Measurements from ENCODE around the gene MYO9B. TPM values are rescaled to one million over a fixed set of nuclear protein-coding genes. Genes with fewer than 3 reads are reported as not detected.
"Not testable (repeated sequence)": the region's sequence is repeated elsewhere in the genome, so short reads cannot be mapped to it uniquely, and the experiment has no call there.

MYO9B gene
- total RNA-seq, 1 donor from 2014 or later: 33.2 TPM

- peak; percentile 77 for ATAC-seq
- intact Hi-C loops (cut with DNase I): no loop called here
These were observed 50.4 kb downstream of the MYO9B start for GRCh38 chr19:17125728-17126677.

GRCh38 chr19:17127671-17128070 is 52.1 kb downstream of the MYO9B start:
- intact Hi-C loops (cut with DNase I): no loop called here
- DNase-seq (ENCODE audit: missing footprints) (no peak), ATAC-seq (no peak)

More at GRCh38 chr19:17125728-17126677, 50.4 kb downstream of the MYO9B start:
- DNase-seq (ENCODE audit: missing footprints): peak; percentile 86

DNA sequence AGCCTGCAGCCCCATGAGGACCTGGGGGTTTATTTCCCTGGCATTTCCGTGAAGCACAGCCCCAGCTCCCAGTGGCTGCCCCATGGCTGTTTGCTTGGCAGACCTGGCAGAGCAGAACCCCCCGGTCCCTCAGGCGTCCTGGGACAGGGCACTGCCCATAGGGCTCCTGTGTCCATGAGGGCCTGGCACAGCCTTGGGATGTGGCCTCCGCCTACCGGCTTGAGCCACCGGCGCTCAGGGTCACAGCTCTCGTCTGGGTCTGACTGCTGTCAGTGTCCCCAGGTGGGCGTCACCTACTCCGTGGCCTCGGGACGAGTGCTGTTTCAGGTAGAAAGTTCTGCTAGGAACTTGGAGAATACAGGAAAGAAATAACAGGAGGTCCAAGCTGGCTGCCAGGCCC is 52.8 kb downstream of the MYO9B start:
- no peak for DNase-seq (ENCODE audit: missing footprints)
- intact Hi-C loops (cut with DNase I): no loop called here
- no peak for ATAC-seq

DNA sequence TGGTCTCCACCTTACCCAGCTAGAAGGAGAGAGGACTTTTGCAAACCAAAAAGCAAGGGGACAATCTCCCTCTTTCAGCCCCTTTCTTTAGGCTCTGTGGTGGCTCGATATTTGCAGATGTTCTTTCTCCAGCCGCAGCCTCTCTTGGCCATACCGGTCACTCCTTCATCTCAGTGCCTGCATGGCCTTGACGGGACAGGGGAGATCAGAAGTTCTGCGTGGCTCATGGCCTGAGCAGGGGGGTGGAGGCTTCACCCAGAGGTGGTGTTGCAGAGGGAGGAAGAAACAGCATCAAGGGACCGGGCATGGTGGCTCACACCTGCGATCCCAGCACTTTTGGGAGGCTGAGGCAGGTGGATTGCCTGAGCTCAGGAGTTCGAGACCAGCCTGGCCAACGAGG is 53.2 kb downstream of the MYO9B start:
- intact Hi-C loops (cut with DNase I): no loop called here
- ATAC-seq (no peak), DNase-seq (ENCODE audit: missing footprints) (no peak)

- intact Hi-C loops (cut with DNase I): no loop called here
- ATAC-seq: no peak
These were observed 53.8 kb downstream of the MYO9B start for GRCh38 chr19:17129377-17129776.

DNA sequence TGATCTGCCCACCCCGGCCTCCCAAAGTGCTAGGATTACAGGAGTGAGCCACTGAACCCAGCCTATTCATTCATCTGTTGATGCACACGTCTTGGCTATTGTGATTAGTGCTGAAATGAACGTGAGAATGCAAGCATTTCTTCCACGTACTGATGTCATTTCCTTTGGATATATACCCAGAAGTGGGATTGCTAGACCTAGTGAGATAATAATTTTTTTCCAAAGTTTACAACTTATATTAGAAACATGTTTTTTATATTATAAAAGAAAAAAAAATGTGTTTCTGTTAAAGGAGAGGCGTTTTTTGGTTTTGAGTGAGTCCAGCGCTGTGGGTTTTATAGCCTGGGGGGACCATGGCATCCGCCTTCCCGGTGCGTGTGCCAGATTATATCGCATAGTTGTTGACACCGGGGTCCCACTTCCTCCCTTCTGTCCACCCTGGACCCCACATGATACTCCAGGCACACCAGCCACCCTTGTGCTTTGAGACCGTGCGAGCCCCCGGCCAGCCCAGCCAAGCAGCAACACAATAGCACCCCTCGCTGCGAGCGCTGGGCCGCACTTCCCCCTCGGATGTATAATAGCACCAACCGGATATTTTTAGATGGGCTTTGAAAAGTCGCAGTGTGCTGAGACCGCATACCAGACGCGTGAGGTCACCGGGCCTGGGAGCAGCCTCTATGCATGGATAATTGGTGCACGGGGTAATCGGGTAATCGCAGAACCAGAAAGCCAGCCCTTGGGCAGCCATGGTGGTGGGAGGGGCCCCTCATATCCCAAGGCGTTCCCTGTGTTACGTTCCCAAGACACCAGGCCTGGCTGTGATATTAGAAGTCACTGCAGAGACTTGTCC is 59.6 kb downstream of the MYO9B start:
- intact Hi-C loops (cut with DNase I): no loop called here
- ATAC-seq: peak; percentile 89
- peak; percentile 95 for DNase-seq (ENCODE audit: missing footprints)

More at GRCh38 chr19:17129377-17129776, 53.8 kb downstream of the MYO9B start:
- DNase-seq (ENCODE audit: missing footprints): no peak

- ATAC-seq (no peak), DNase-seq (ENCODE audit: missing footprints) (no peak)
- intact Hi-C loops (cut with DNase I): loop anchor here (2.0 kb wide), 1 partner anchor 55 kb away; no protein-coding TSS in a partner anchor
These were observed 60.4 kb downstream of the MYO9B start for GRCh38 chr19:17136021-17136420.

- no peak for ATAC-seq
- intact Hi-C loops (cut with DNase I): loop anchor here (2.0 kb wide), 1 partner anchor 56 kb away; no protein-coding TSS in a partner anchor
These were observed 61.0 kb downstream of the MYO9B start for GRCh38 chr19:17136617-17137016.

GRCh38 chr19:17137417-17137816 is 61.8 kb downstream of the MYO9B start:
- intact Hi-C loops (cut with DNase I): loop anchor here (2.0 kb wide), 1 partner anchor 57 kb away; no protein-coding TSS in a partner anchor
- ATAC-seq: no peak
- no peak for DNase-seq (ENCODE audit: missing footprints)

More at GRCh38 chr19:17136617-17137016, 61.0 kb downstream of the MYO9B start:
- no peak for DNase-seq (ENCODE audit: missing footprints)

DNA sequence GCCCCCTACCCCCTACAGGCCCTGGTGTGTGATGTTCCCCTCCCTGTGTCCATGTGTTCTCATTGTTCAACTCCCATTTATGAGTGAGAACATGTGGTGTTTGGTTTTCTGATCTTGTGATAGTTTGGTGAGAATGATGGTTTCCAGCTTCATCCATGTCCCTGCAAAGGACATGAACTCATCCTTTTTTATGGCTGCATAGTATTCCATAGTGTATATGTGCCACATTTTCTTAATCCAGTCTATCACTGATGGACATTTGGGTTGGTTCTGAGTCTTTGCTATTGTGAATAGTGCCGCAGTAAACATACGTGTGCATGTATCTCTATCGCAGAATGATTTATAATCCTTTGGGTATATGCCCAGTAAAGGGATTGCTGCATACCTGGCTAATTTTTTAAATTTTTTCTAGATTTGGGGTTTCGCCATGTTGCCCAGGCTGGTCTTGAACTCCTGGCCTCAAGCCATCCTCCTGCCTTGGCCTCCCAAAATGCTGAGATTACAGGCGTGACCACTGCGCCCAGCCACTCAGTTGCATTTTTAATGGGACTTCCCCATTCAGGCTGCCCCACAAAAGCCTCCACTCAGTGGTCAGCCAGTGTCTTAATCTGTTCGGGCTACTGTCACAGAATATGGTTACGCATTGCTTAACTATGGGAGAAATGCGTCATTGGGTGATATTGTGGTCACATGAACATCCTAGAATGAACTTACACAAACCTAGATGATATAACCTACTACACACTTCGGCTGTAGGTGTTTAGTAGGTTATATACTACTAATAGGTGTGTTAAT is 62.7 kb downstream of the MYO9B start:
- intact Hi-C loops (cut with DNase I); ATAC-seq; DNase-seq (ENCODE audit: missing footprints): not testable (repeated sequence)

- DNase-seq (ENCODE audit: missing footprints): peak; percentile 76
- intact Hi-C loops (cut with DNase I): no loop called here
- peak; percentile 75 for ATAC-seq
These were observed 63.5 kb downstream of the MYO9B start for GRCh38 chr19:17138937-17139598.

GRCh38 chr19:17144771-17145170 is 69.2 kb downstream of the MYO9B start:
- ATAC-seq; intact Hi-C loops (cut with DNase I); DNase-seq (ENCODE audit: missing footprints): not testable (repeated sequence)

- ATAC-seq: no peak
- intact Hi-C loops (cut with DNase I): no loop called here
- no peak for DNase-seq (ENCODE audit: missing footprints)
These were observed 70.2 kb downstream of the MYO9B start for GRCh38 chr19:17145546-17146497.

DNA sequence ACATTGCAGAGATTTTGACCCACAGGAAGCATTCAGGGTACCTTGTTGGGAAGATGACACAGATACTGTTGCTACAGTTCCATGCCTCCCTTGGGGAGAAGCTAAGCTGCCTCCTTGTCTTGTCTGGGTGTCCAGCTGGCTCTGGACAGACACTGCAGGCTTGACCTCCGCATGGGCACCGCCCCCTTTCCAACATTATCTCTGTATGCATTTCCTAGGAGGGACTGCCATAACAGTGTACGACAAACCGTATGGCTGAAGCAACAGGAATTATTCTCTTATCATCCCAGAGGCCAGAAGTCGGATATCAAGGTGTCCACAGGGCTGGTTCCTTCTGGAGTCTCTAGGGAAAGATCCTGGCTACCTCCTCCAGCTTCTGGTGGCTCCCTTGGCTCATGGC is 72.6 kb downstream of the MYO9B start:
- intact Hi-C loops (cut with DNase I): no loop called here

DNA sequence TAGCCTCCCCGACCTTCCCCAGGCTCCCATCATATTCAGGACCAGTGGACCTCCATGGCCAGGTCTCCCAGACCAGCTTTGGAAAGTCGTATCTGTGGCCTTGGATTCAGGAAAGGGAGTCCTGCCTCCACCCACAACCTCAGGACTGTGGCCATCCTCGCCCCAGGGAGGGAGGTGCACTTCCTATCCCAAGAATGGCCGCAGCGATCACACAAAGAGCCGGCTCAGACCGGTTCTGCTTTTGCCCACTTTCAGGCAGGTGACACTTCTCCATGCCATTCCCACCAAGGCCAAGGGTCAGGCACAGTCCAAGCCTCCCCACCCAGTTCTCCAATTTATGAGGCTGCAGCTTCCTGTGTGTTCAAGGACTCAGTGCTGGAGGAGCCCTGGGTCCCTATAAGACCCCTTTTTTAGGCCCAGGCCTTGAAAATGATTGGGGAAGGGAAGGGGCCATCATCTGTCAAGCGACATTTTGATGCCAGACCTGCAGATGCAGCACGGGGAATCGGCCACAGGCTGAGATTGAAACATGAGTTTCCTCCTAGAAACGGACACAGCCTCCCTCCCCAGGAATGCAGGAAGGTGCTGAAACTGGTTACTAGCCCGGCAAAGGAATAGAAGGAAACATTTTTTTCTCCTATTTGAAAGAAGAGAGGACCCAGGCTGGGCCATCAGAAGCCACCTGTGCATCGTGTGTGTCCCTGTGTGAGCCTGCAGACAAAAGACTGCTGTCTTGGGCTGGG is 74.0 kb downstream of the MYO9B start:
- ATAC-seq (no peak), DNase-seq (ENCODE audit: missing footprints) (no peak)
- intact Hi-C loops (cut with DNase I): no loop called here

More for the DNA sequence above, 72.6 kb downstream of the MYO9B start:
- ATAC-seq: no peak
- no peak for DNase-seq (ENCODE audit: missing footprints)

GRCh38 chr19:17153996-17154395 is 78.4 kb downstream of the MYO9B start:
- intact Hi-C loops (cut with DNase I): no loop called here
- DNase-seq (ENCODE audit: missing footprints) (no peak), ATAC-seq (no peak)

Data from Right ventricle myocardium inferior (tissue), 1 donor.